K562 (cell line): ENCODE data around the gene SEC11A. TPM values are rescaled to one million over a fixed set of nuclear protein-coding genes. Genes with fewer than 3 reads are reported as not detected.

Experiments used
- CGGBP1 ChIP-seq: fragments of 250-450 bp; sonication (Bioruptor Pico); IDR thresholded peaks from 2 replicates; pipeline ENCODE4 v1.9.0; 2021; ENCODE audit warnings: mild to moderate bottlenecking
- CREB5 ChIP-seq: fragments of 250-450 bp; sonication (Bioruptor Pico); IDR thresholded peaks from 2 replicates; pipeline ENCODE4 v1.5.0; 2020; ENCODE audit warnings: mild to moderate bottlenecking
- DNMT1 ChIP-seq: fragments of 450-650 bp; IDR thresholded peaks from 2 replicates; pipeline ENCODE4 v1.6.1; 2016; ENCODE audit warnings: antibody characterized with exemption, mild to moderate bottlenecking
- HNRNPLL ChIP-seq: fragments of 200-400 bp; formaldehyde crosslinking; IDR thresholded peaks from 2 replicates; pipeline ENCODE4 v1.6.1; 2017; ENCODE audit warnings: low read length, low read depth, mild to moderate bottlenecking; ENCODE audit not compliant: poor library complexity, severe bottlenecking
- LEF1 ChIP-seq: fragments of 450-650 bp; IDR thresholded peaks from 2 replicates; pipeline ENCODE4 v1.6.1; 2016; ENCODE audit warnings: mild to moderate bottlenecking
- NFIC ChIP-seq: fragments of 450-650 bp; IDR thresholded peaks from 2 replicates; pipeline ENCODE4 v1.6.1; 2017; ENCODE audit warnings: mild to moderate bottlenecking, inconsistent platforms
- POLR2B ChIP-seq: fragments of 450-650 bp; IDR thresholded peaks from 2 replicates; pipeline ENCODE4 v1.6.1; 2018; ENCODE audit warnings: low read depth; ENCODE audit not compliant: partially characterized antibody
- PPARD ChIP-seq: fragments of 250-450 bp; sonication (Bioruptor Pico); IDR thresholded peaks from 2 replicates; pipeline ENCODE4 v1.8.0; 2022; ENCODE audit warnings: inconsistent platforms, mild to moderate bottlenecking, moderate library complexity
- RAD21 ChIP-seq, 2 experiments: fragments of 250-450 bp in 1 of 2; fragments of 450-650 bp in 1 of 2; sonication (Bioruptor Pico) in 1 of 2; formaldehyde crosslinking in 1 of 2; IDR thresholded peaks in 1 of 2; conservative IDR thresholded peaks in 1 of 2; 2 replicates each; pipeline versions ENCODE4 v1.4.0 to v1.8.0; 2020 to 2022; ENCODE audit warnings: mild to moderate bottlenecking in 2 of 2, moderate library complexity in 1 of 2
- SLC30A9 ChIP-seq: fragments of 250-450 bp; sonication (Bioruptor Pico); IDR thresholded peaks from 2 replicates; pipeline ENCODE4 v1.8.0; 2022; ENCODE audit warnings: mild to moderate bottlenecking, moderate library complexity
- TCF7 ChIP-seq: sonication (generic); IDR thresholded peaks from 2 replicates; pipeline ENCODE4 v1.6.1; 2016; ENCODE audit warnings: antibody characterized with exemption, borderline replicate concordance
- TFE3 ChIP-seq: fragments of 450-650 bp; formaldehyde crosslinking; IDR thresholded peaks from 2 replicates; pipeline ENCODE4 v1.4.0; 2020; ENCODE audit warnings: mild to moderate bottlenecking, mixed read lengths
- ZBED1 ChIP-seq: IDR thresholded peaks from 2 replicates; pipeline ENCODE4 v1.6.1; 2014
- ZNF12 ChIP-seq: sonication (generic); formaldehyde crosslinking; IDR thresholded peaks from 2 replicates; pipeline ENCODE4 v1.4.0; 2020; ENCODE audit warnings: mild to moderate bottlenecking, missing genetic modification reagents
- ZNF124 ChIP-seq: sonication (generic); formaldehyde crosslinking; IDR thresholded peaks from 2 replicates; pipeline ENCODE4 v1.8.1; 2022; ENCODE audit warnings: missing genetic modification reagents
- ZNF133 ChIP-seq: fragments of 250-450 bp; sonication (Bioruptor Pico); IDR thresholded peaks from 2 replicates; pipeline ENCODE4 v1.4.0; 2020; ENCODE audit warnings: mild to moderate bottlenecking
- ZNF408 ChIP-seq: fragments of 250-450 bp; sonication (Bioruptor Pico); IDR thresholded peaks from 2 replicates; pipeline ENCODE4 v1.4.0; 2020; ENCODE audit warnings: low read depth, mild to moderate bottlenecking, moderate library complexity
- ZNF518B ChIP-seq: fragments of 250-450 bp; sonication (Bioruptor Pico); IDR thresholded peaks from 2 replicates; pipeline ENCODE4 v1.5.0; 2021; ENCODE audit warnings: mild to moderate bottlenecking, moderate library complexity
- ZNF639 ChIP-seq, 2 experiments: fragments of 200-800 bp in 1 of 2; sonication (Bioruptor generic) in 1 of 2; sonication (generic) in 1 of 2; formaldehyde crosslinking in 1 of 2; IDR thresholded peaks in 1 of 2; conservative IDR thresholded peaks in 1 of 2; 2 replicates each; pipeline versions ENCODE4 v1.5.0 to v1.6.1; 2016 to 2020; ENCODE audit warnings: missing compliant biosample characterization in 1 of 2, missing genetic modification characterization in 1 of 2, missing genetic modification reagents in 1 of 2
- polyA plus RNA-seq, 8 experiments: library from polyadenylated mRNA; depleted of rRNA in 4 of 8; stranded (reverse) in 5 of 8; unstranded in 3 of 8; fragments of >200 nt; fragmentation: Nextera tagmentation in 2 of 8; fragmentation: Illumina TruSeq in 1 of 8; extraction: Ambion mirVana in 2 of 8; extraction: Trizol in 1 of 8; gene quantifications; 2 replicates each; pipeline versions ENCODE4 v1.2.1 to v1.2.3, GENCODE V29; 2011 to 2014; ENCODE audit warnings: inconsistent platforms in 1 of 8, missing spikeins in 1 of 8
- total RNA-seq, 7 experiments: library from RNA; depleted of rRNA in 6 of 7; stranded (reverse); fragments of >200 nt in 6 of 7; fragmentation: Illumina TruSeq in 2 of 7; extraction: Trizol in 2 of 7; gene quantifications; 2 replicates each; pipeline versions ENCODE4 v1.2.1 to v1.2.3, GENCODE V29; 2011 to 2021; ENCODE audit warnings: low replicate concordance in 1 of 7

Gene SEC11A
- total and polyA plus RNA-seq, 9 of the 15 experiments (the other 6 are each of a cell fraction or from before 2014, with no cell fraction given), result 175 to 310 (median 229) TPM

- TF ChIP-seq ZNF518B (CRISPR knock-in tag), result no peak
- no peak for TF ChIP-seq CGGBP1
- no peak for TF ChIP-seq TCF7
- peak; percentile 53 for TF ChIP-seq POLR2B
- TF ChIP-seq NFIC, result no peak; the same call in 1 of the 2 replicates
- no peak for TF ChIP-seq ZNF408
- no peak for TF ChIP-seq DNMT1
- TF ChIP-seq HNRNPLL, result peak; percentile 26
- no peak for TF ChIP-seq ZBED1
- TF ChIP-seq TFE3 (CRISPR knock-in tag), result no peak
- no peak for TF ChIP-seq ZNF12
- TF ChIP-seq RAD21 (CRISPR knock-in tag; conservative IDR thresholded peaks at IDR 0.05 in 1 of 2, IDR thresholded peaks at IDR 0.05 in 1 of 2), result 0 out of 4 replicates have a peak, but pooled peaks of 1 of the 2 experiments have one; percentile 4
- no peak for TF ChIP-seq ZNF124 (CRISPR knock-in tag)
- no peak for TF ChIP-seq LEF1
- TF ChIP-seq SLC30A9 (CRISPR knock-in tag), result no peak
- no peak for TF ChIP-seq PPARD
- TF ChIP-seq CREB5 (CRISPR knock-in tag), result no peak
- no peak for TF ChIP-seq ZNF133 (CRISPR knock-in tag)
- TF ChIP-seq ZNF639 (CRISPR knock-in tag; conservative IDR thresholded peaks at IDR 0.05 in 1 of 2, IDR thresholded peaks at IDR 0.05 in 1 of 2), result no peak
Measured at GRCh38 chr15:84747416-84748273, 31.7 kb upstream of the SEC11A start (continued).
